AG04450 (cell line): ENCODE data around the gene DACT3. TPM values are rescaled to one million over a fixed set of nuclear protein-coding genes. Genes with fewer than 3 reads are reported as not detected.

Experiments used
- CTCF ChIA-PET: fragments of 300-600, 350-600 bp; formaldehyde crosslinking; extraction: SDS; loops from one replicate; lab custom pipeline; 2022; ENCODE audit warnings: antibody characterized with exemption, inconsistent platforms; lab: Charles Lee
- POLR2A ChIA-PET: fragments of 350-600 bp; formaldehyde crosslinking; extraction: SDS; loops from one replicate; lab custom pipeline; 2021; ENCODE audit warnings: antibody characterized with exemption, inconsistent platforms; lab: Yijun Ruan, JAX
- DNase-seq: peaks from one replicate; pipeline ENCODE4 v3.0.0-alpha.2; 2011; ENCODE audit warnings: low read depth, low spot score
- H3K27ac ChIP-seq: one replicate; pipeline ENCODE4 v1.5.1; 2012; ENCODE audit warnings: low read depth, low read length, control low read depth
- H3K27me3 ChIP-seq: one replicate; pipeline ENCODE4 v1.6.0; 2012; ENCODE audit warnings: low read length; ENCODE audit not compliant: control insufficient read depth, insufficient read depth
- H3K4me3 ChIP-seq: 2 replicates; pipeline ENCODE4 v1.5.1; 2011; ENCODE audit warnings: mild to moderate bottlenecking, low read depth, low read length, control low read depth
- H3K9me3 ChIP-seq: 2 replicates; pipeline ENCODE4 v1.5.1; 2012; ENCODE audit warnings: low read length; ENCODE audit not compliant: control insufficient read depth, insufficient read depth
- polyA plus RNA-seq: library from polyadenylated mRNA; depleted of rRNA; stranded (reverse); fragments of >200 nt; gene quantifications from 2 replicates; pipeline ENCODE4 v1.2.3, GENCODE V29; 2011
- TF ChIP-seq, protein P1 (sequence below): IDR thresholded peaks from 2 replicates; pipeline ENCODE4 v1.5.1; 2011; ENCODE audit warnings: low read depth, low read length, control low read depth, inconsistent platforms

The DACT3 gene
- polyA plus RNA-seq, 1 experiment = 6.1 TPM

DNA sequence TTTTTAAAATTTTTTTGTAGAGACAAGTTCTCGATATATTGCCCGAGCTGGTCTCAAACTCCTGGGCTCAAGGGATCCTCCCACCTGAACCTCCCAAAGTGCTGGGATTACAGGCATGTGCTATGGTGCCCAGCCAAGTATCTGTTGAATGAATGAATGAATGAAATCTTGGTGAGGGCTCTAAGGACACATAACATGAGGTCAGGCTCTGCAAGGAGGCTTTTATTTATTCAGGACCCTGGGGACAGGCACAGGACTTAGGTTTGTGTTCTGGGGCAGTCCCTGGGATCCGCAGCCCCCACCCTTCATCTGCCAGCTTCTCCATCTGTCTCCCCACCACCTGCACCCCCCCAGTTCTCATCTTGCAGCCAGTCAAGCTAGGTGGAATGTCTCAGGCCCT, 40.7 kb downstream of the DACT3 start:
- H3K4me3 ChIP-seq = 0 out of 2 replicates have a peak overlapping the region, but pooled peaks have one; percentile 12
- DNase-seq = no peak
- peak overlapping the region; percentile 78 for H3K27ac ChIP-seq
- no peaks in the 10 kb centered on the region; the same call in 1 of the 2 replicates for H3K9me3 ChIP-seq
- TF ChIP-seq, protein P1, sequence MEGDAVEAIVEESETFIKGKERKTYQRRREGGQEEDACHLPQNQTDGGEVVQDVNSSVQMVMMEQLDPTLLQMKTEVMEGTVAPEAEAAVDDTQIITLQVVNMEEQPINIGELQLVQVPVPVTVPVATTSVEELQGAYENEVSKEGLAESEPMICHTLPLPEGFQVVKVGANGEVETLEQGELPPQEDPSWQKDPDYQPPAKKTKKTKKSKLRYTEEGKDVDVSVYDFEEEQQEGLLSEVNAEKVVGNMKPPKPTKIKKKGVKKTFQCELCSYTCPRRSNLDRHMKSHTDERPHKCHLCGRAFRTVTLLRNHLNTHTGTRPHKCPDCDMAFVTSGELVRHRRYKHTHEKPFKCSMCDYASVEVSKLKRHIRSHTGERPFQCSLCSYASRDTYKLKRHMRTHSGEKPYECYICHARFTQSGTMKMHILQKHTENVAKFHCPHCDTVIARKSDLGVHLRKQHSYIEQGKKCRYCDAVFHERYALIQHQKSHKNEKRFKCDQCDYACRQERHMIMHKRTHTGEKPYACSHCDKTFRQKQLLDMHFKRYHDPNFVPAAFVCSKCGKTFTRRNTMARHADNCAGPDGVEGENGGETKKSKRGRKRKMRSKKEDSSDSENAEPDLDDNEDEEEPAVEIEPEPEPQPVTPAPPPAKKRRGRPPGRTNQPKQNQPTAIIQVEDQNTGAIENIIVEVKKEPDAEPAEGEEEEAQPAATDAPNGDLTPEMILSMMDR = no peak
- CTCF ChIA-PET = interaction anchor here (0.5 to 14.3 kb wide), 2 partner anchors 44 to 221 kb away, joined by 5 to 296 read pairs; partner anchors contain the start of gene DACT3
- H3K27me3 ChIP-seq = no peaks in the 10 kb centered on the region
- POLR2A ChIA-PET = interaction anchor here (1.2 kb wide), 1 partner anchor 20 kb away, joined by 5 read pairs; no protein-coding TSS in a partner anchor

DNA sequence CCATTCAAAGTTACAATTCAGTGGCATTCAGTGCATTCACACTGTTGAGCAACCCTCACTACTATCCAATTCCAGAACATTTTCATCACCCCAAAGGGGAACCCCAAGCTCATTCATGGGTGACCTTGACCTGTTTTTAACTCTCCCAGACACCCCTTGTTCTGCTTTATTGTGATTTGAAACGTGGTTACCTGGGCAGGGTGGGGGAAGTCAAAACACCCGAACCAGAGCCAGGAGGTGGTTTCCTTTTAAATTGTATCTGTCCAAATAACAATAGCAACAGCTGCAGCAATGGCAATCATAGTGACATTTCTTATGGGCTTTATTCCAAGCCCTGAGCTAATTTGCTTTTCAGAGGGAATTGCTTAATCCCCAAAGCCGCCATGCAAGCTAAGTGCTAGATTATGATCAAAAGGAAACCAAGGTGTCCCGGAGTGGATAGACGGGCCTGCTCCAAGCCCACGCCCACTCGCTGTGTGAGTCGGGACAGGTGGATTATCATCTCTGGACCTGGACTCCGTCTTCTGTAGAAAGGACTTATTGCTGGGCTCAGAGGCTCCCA, 42.2 kb downstream of the DACT3 start:
- no peak overlapping the region for H3K4me3 ChIP-seq
- ChIA-PET POLR2A (no interaction called here), CTCF (interaction anchor here (14.3 kb wide), 1 partner anchor 46 kb away, joined by 296 read pairs; the partner anchor contains the start of gene DACT3)
- no peak overlapping the region for H3K27ac ChIP-seq
- TF ChIP-seq, protein P1 = no peak
- no peak for DNase-seq
- no peaks in the 10 kb centered on the region for H3K27me3 ChIP-seq
- H3K9me3 ChIP-seq = no peaks in the 10 kb centered on the region; the same call in 1 of the 2 replicates

DNA sequence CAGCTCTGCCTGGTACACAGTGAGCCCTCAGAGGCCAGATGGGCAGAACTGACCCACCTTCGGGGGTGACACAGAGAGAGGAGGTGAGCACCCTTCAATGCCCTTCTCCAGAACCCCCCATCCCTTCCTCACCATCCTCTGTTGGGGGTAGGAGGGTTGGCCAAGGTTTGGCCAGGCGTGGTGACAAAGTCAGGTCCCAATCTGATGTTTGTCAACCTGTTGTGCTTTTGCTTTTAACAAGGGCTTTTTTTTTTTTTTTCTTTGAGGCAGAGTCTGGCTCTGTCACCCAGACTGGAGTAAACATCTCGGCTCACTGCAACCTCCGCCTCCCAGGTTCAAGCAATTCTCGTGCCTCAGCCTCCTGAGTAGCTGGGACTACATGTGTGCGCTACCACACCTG, 43.4 kb downstream of the DACT3 start:
- Histone ChIP-seq H3K9me3 (no peaks in the 10 kb centered on the region), H3K27me3 (no peaks in the 10 kb centered on the region), H3K4me3 (no peak overlapping the region), H3K27ac (peak overlapping the region; percentile 61)
- DNase-seq = no peak
- ChIA-PET POLR2A (interaction anchor here (0.8 to 1.5 kb wide), 5 partner anchors 11 to 45 kb away, joined by 3 to 7 read pairs (median 4); partner anchors contain the start of genes CALM3 and DACT3), CTCF (interaction anchor here (0.6 to 14.3 kb wide), 8 partner anchors 8 to 111 kb away, joined by 3 to 296 read pairs (median 3); partner anchors contain the start of gene DACT3)
- TF ChIP-seq, protein P1 = no peak

DNA sequence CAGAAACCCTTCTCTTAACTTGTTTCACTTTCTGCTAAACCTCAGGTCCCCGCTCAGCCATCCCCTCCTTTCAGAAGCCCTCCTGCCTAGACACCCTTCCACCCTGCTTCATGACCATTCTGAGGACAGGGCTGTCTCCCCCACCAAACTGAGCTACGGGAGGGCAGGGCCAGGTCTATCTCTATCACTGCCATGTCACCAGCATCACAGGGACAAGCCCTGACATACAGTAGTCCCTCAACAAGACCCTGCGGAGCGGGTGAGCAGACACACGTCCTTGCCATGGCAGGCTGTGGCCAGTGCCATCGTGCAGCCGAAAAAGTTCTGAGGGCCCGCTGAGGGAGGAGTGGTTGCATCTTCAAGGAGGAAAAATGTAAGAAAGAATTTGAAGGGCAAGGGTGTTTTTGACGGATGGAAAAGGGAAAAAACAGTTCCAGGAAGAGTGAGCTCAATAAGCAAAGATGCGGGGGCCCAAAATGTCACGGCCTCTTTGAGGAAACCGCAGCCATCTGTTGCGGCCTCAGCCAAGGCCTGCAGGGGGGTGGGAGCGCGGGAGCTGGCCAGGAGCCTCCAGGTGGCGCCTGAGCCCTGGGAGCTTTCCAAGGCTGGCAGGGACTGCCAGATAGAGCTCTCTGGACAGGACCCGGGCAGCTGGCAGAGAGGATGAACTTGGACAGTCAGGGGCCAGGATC, 44.2 kb downstream of the DACT3 start:
- CTCF ChIA-PET = interaction anchor here (0.6 to 14.3 kb wide), 10 partner anchors 9 to 112 kb away, joined by 3 to 296 read pairs (median 3); partner anchors contain the start of gene DACT3

More for the DNA sequence above, 44.2 kb downstream of the DACT3 start:
- Histone ChIP-seq H3K27me3 (no peaks in the 10 kb centered on the region), H3K9me3 (no peaks in the 10 kb centered on the region), H3K27ac (peak overlapping the region; percentile 61), H3K4me3 (no peak overlapping the region)
- POLR2A ChIA-PET = interaction anchor here (0.5 to 1.5 kb wide), 6 partner anchors 12 to 115 kb away, joined by 3 to 7 read pairs (median 4); partner anchors contain the start of genes CALM3 and DACT3
- TF ChIP-seq, protein P1 = peak; percentile 50
- no peak for DNase-seq
